B cell (primary cell): Measurements from ENCODE around the gene THSD7B. TPM values are rescaled to one million over a fixed set of nuclear protein-coding genes. Genes with fewer than 3 reads are reported as not detected.
"Not testable (repeated sequence)": the region's sequence is repeated elsewhere in the genome, so short reads cannot be mapped to it uniquely, and the experiment has no call there.

Experiments
- ATAC-seq: fragments of 200-7000 bp; cut with Tn5 transposase; one replicate; pipeline ENCODE4 v1.10.0; 2021; ENCODE audit warnings: low read depth, mild to moderate bottlenecking, moderate number of reproducible peaks, moderate library complexity
- CTCF ChIA-PET: fragments of 350-600 bp; sonication (Branson Sonifier 250); formaldehyde crosslinking; loops from one replicate; lab custom pipeline; 2021; ENCODE audit warnings: antibody characterized with exemption, inconsistent platforms; lab: Charles Lee
- POLR2A ChIA-PET: fragments of 350-600 bp; sonication (Branson Sonifier 250); formaldehyde crosslinking; loops from one replicate; lab custom pipeline; 2021; ENCODE audit warnings: antibody characterized with exemption; lab: Charles Lee
- DNase-seq: peaks from one replicate; pipeline ENCODE4 v3.0.0; 2013
- H2AFZ ChIP-seq: 2 replicates; pipeline ENCODE4 v1.6.1; 2012; ENCODE audit warnings: mild to moderate bottlenecking, low read depth, low read length; ENCODE audit not compliant: insufficient read depth, poor library complexity, severe bottlenecking
- H3K27ac ChIP-seq, 2 donors: 1 replicate in 1 of 2; 2 replicates in 1 of 2; pipeline ENCODE4 v1.5.1; 2012 to 2013; ENCODE audit warnings: low read length in 2 of 2, mild to moderate bottlenecking in 2 of 2, moderate library complexity in 1 of 2
- H3K27me3 ChIP-seq, 4 experiments: fragments of 200-600 bp in 1 of 4; sonication (generic) in 1 of 4; replicated peaks in 1 of 4; 1 replicate in 2 of 4; 2 replicates in 2 of 4; pipeline versions ENCODE4 v1.6.1 to v1.7.0; 2013 to 2016; ENCODE audit warnings: low read length in 3 of 4, mild to moderate bottlenecking in 2 of 4, mixed read lengths in 1 of 4, moderate library complexity in 1 of 4; ENCODE audit not compliant: insufficient read depth in 4 of 4, control insufficient read depth in 3 of 4; ENCODE audit errors: control extremely low read depth in 1 of 4
- H3K36me3 ChIP-seq, 2 experiments: replicated peaks in 1 of 2; 1 replicate in 1 of 2; 2 replicates in 1 of 2; pipeline versions ENCODE4 v1.6.1 to v1.7.1; 2013; ENCODE audit warnings: low read length in 1 of 2; ENCODE audit not compliant: insufficient read depth in 2 of 2, control insufficient read depth in 1 of 2; ENCODE audit errors: control extremely low read depth in 1 of 2, extremely low read depth in 1 of 2
- H3K4me1 ChIP-seq, 2 donors: fragments of 200-600 bp in 1 of 2; sonication (generic) in 1 of 2; 1 replicate in 1 of 2; 2 replicates in 1 of 2; pipeline versions ENCODE4 v1.5.1 to v1.6.1; 2013 to 2017; ENCODE audit warnings: low read length in 2 of 2; ENCODE audit not compliant: control insufficient read depth in 2 of 2, insufficient read depth in 2 of 2
- H3K4me2 ChIP-seq: replicated peaks from 2 replicates; pipeline ENCODE3; 2012; ENCODE audit warnings: mild to moderate bottlenecking, low read depth, low read length; ENCODE audit not compliant: poor library complexity, severe bottlenecking
- H3K4me3 ChIP-seq, 5 experiments: fragments of 200-600 bp in 1 of 5; sonication (generic) in 1 of 5; 1 replicate in 3 of 5; 2 replicates in 2 of 5; pipeline versions ENCODE4 v1.5.1 to v1.7.0; 2011 to 2016; ENCODE audit warnings: low read length in 4 of 5, mild to moderate bottlenecking in 4 of 5, low read depth in 2 of 5, control low read depth in 1 of 5, moderate library complexity in 1 of 5; ENCODE audit not compliant: insufficient read depth in 1 of 5; ENCODE audit errors: control extremely low read depth in 1 of 5, extremely low read depth in 1 of 5
- H3K79me2 ChIP-seq: fragments of 200-600 bp; sonication (generic); one replicate; pipeline ENCODE4 v1.6.0; 2016; ENCODE audit warnings: low read length; ENCODE audit not compliant: control insufficient read depth, insufficient read depth
- H3K9ac ChIP-seq: fragments of 200-600 bp; sonication (generic); 2 replicates; pipeline ENCODE4 v1.6.1; 2017; ENCODE audit warnings: mild to moderate bottlenecking, low read length, moderate library complexity
- H3K9me3 ChIP-seq, 3 donors: one replicate each; pipeline versions ENCODE4 v1.6.1 to v1.7.1; 2013; ENCODE audit warnings: low read length in 2 of 3; ENCODE audit not compliant: control insufficient read depth in 2 of 3, insufficient read depth in 1 of 3; ENCODE audit errors: control extremely low read depth in 1 of 3
- H4K20me1 ChIP-seq: 2 replicates; pipeline ENCODE4 v1.6.0; 2012; ENCODE audit warnings: mild to moderate bottlenecking, low read length; ENCODE audit not compliant: insufficient read depth, control insufficient read depth, poor library complexity, severe bottlenecking
- H3K27ac Mint-ChIP-seq: one replicate; pipeline ENCODE4 v1.8.0; 2021; ENCODE audit warnings: mixed read lengths
- H3K27me3 Mint-ChIP-seq: one replicate; pipeline ENCODE4 v1.8.0; 2021; ENCODE audit warnings: mixed read lengths
- H3K4me1 Mint-ChIP-seq: one replicate; pipeline ENCODE4 v1.8.0; 2021; ENCODE audit warnings: mixed read lengths
- H3K4me3 Mint-ChIP-seq: one replicate; pipeline ENCODE4 v1.8.0; 2021; ENCODE audit warnings: mixed read lengths
- H3K9me3 Mint-ChIP-seq: one replicate; pipeline ENCODE4 v1.8.0; 2022; ENCODE audit warnings: mixed read lengths; ENCODE audit not compliant: insufficient read depth
- EZH2 ChIP-seq: IDR thresholded peaks from 2 replicates; pipeline ENCODE4 v1.6.1; 2012; ENCODE audit warnings: borderline replicate concordance, low read depth, mild to moderate bottlenecking, moderate library complexity, low read length; ENCODE audit not compliant: insufficient read depth, poor library complexity, severe bottlenecking
- WGBS: methylation state at CpG from one replicate; pipeline ENCODE4 v1.1.5; 2013; ENCODE audit warnings: missing lambda C conversion rate; ENCODE audit not compliant: insufficient coverage; 5-methylcytosine and 5-hydroxymethylcytosine counted together
- intact Hi-C: fragments of 100-400 bp; cut with micrococcal nuclease; formaldehyde crosslinking; loops from one replicate; pipeline ENCODE4 v1.10.0; 2022
- polyA plus RNA-seq: library from polyadenylated mRNA; depleted of rRNA; stranded (reverse); fragments of >200 nt; gene quantifications from 2 replicates; pipeline ENCODE4 v1.2.3, GENCODE V29; 2012
- total RNA-seq, 2 donors: library from RNA; stranded (reverse); fragments of 120-200 nt in 1 of 2; gene quantifications; 1 replicate in 1 of 2; 2 replicates in 1 of 2; pipeline versions ENCODE4 v1.2.3 to v1.2.4, GENCODE V29; 2013 to 2022
- TF ChIP-seq, protein P1 (sequence below): fragments of 200-600 bp; IDR thresholded peaks from one replicate; pipeline ENCODE4 v1.8.0; 2022; ENCODE audit warnings: antibody characterized with exemption, mild to moderate bottlenecking

THSD7B gene
- total and polyA plus RNA-seq, 2 donors (not counting 1 experiment from before 2014, with no cell fraction given), result 0.76 TPM; not detected in 1

DNA sequence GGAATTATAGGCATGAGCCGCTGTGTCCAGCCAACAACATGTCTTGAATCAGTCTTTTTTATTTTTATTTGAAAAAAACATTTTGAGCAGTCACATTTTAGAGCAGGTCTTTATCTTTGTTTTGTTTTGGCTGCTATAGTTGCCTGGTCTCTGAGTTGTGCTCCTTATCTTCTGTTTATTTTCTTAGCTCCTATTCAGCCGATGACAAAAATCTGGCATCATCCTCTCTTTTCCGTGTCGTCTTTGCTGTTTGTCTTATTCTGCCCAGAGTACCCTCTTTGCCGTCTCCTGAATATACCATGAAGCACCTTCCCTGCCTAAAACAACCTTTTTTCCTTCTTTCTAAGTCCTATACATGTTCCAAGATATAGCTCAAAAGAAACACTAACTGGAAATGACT lies 201.1 kb downstream of the THSD7B start:
- TF ChIP-seq EZH2, result no peak
- TF ChIP-seq, protein P1, sequence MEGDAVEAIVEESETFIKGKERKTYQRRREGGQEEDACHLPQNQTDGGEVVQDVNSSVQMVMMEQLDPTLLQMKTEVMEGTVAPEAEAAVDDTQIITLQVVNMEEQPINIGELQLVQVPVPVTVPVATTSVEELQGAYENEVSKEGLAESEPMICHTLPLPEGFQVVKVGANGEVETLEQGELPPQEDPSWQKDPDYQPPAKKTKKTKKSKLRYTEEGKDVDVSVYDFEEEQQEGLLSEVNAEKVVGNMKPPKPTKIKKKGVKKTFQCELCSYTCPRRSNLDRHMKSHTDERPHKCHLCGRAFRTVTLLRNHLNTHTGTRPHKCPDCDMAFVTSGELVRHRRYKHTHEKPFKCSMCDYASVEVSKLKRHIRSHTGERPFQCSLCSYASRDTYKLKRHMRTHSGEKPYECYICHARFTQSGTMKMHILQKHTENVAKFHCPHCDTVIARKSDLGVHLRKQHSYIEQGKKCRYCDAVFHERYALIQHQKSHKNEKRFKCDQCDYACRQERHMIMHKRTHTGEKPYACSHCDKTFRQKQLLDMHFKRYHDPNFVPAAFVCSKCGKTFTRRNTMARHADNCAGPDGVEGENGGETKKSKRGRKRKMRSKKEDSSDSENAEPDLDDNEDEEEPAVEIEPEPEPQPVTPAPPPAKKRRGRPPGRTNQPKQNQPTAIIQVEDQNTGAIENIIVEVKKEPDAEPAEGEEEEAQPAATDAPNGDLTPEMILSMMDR, result no peak
- Histone ChIP-seq H3K27ac (no peak overlapping the region), H3K4me2 (no peak overlapping the region), H3K36me3 (no peaks in the 10 kb centered on the region), H3K4me1 (no peaks in the 10 kb centered on the region), H3K27me3 (no peaks in the 10 kb centered on the region), H3K79me2 (no peaks in the 10 kb centered on the region), H2AFZ (no peak overlapping the region), H3K9ac (no peak overlapping the region), H4K20me1 (no peaks in the 10 kb centered on the region), H3K4me3 (no peak overlapping the region), H3K9me3 (no peaks in the 10 kb centered on the region)
- POLR2A ChIA-PET, result no interaction called here
- H3K9me3 Mint-ChIP-seq, result no peaks in the 10 kb centered on the region
- CTCF ChIA-PET, result no interaction called here
- no peaks in the 10 kb centered on the region for H3K27me3 Mint-ChIP-seq
- H3K4me3 Mint-ChIP-seq, result no peak overlapping the region
- ATAC-seq (no peak), DNase-seq (no peak)
- WGBS, result 86% methylated on average over 4 of the region's 5 CpGs
- H3K4me1 Mint-ChIP-seq, result no peaks in the 10 kb centered on the region
- intact Hi-C loops, result no loop called here
- H3K27ac Mint-ChIP-seq, result no peak overlapping the region

DNA sequence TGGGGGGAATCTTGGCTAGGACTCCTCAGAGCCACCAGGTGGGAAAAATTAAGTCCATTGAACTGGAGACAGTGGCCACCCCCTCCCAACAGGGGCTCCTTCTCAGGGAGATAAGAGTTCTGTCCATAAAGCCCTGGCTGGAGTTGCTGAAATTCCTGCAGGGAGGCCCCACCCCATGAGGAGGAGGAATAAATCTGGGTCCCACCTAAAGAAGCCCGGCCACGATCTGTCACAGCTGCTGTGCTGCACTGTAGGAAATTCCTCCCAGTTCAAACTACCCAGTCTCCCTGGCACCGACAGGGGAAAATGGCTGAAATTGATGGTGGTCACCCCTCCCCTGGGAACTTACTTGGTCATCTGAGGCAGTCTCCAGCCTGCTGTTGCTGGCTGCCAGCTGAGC lies 215.0 kb downstream of the THSD7B start:
- DNase-seq, result no peak
- Mint-ChIP-seq H3K9me3 (no peaks in the 10 kb centered on the region), H3K27ac (no peak overlapping the region), H3K4me1 (no peaks in the 10 kb centered on the region), H3K4me3 (no peak overlapping the region), H3K27me3 (no peaks in the 10 kb centered on the region)
- Histone ChIP-seq H2AFZ (no peak overlapping the region), H3K9me3 (peaks cover 0 to 6% (median 0%) of the 10 kb centered on the region in 3 donors), H3K4me1 (no peaks in the 10 kb centered on the region), H3K27me3 (no peaks in the 10 kb centered on the region), H3K79me2 (no peaks in the 10 kb centered on the region), H4K20me1 (no peaks in the 10 kb centered on the region), H3K4me3 (no peak overlapping the region), H3K9ac (no peak overlapping the region), H3K27ac (no peak overlapping the region), H3K4me2 (no peak overlapping the region), H3K36me3 (no peaks in the 10 kb centered on the region)
- no peak for ATAC-seq
- CTCF ChIA-PET, result no interaction called here
- intact Hi-C loops, result no loop called here
- TF ChIP-seq, protein P1, result no peak
- TF ChIP-seq EZH2, result no peak
- 92% methylated on average over 3 of the region's 3 CpGs for WGBS
- POLR2A ChIA-PET, result no interaction called here

DNA sequence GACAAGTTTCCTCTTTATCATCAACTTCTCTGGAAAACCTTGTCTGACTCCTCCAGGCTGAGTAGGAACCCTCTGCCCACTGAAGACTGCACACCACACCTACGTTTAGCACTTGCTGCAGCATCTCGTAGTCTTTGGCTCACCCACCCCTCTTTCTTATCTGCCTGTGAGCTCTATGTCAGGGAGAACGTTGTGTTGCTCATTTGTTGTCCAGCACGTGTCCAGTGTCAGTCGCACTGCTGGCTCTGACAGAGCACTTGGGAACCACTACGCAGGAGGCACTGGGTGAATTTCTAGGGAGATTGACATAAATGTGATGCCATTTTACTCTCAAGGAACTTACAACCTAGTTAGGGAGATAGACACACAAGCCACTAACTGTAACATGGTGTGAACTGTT lies 216.3 kb downstream of the THSD7B start:
- H3K27me3 ChIP-seq, H4K20me1 ChIP-seq, H2AFZ ChIP-seq, H3K4me1 ChIP-seq, ATAC-seq, H3K36me3 ChIP-seq, H3K4me1 Mint-ChIP-seq, H3K4me3 ChIP-seq, H3K79me2 ChIP-seq, POLR2A ChIA-PET, intact Hi-C loops, CTCF ChIA-PET, H3K27ac ChIP-seq, H3K9ac ChIP-seq, H3K4me2 ChIP-seq, H3K4me3 Mint-ChIP-seq, H3K9me3 ChIP-seq, DNase-seq, H3K27ac Mint-ChIP-seq, H3K27me3 Mint-ChIP-seq, H3K9me3 Mint-ChIP-seq: not testable (repeated sequence)
- WGBS, result 80% methylated on average over 2 of the region's 6 CpGs
